ENCODE results near the gene PDE6G.

The PDE6G gene

DNA sequence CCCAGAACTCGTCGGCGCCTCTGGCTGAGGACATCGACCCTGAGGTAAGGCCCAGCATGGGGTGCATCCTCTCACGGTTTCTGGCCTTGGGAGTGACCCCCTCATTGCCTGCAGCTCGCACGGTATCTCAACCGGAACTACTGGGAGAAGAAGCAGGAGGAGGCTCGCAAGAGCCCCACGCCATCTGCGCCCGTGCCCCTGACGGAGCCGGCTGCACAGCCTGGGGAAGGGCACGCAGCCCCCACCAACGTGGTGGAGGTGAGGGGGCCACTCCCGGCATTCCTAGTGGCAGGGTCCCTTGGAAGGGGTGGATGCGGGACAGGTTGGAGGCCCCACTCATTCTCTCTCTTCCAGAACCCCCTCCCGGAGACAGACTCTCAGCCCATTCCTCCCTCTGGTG, 38.5 kb upstream of the PDE6G start:
- H3K27ac ChIP-seq: peak overlapping the region; percentile 55
- DNase-seq (ENCODE audit: low spot score): no peak
- ChIA-PET POLR2A (ENCODE audit: low non-redundant PET) (no interaction called here), CTCF (interaction anchor here (1.0 kb wide), 1 partner anchor 17 kb away, joined by 3 read pairs; the partner anchor contains the start of gene SLC25A10)
- TF ChIP-seq, protein P1, sequence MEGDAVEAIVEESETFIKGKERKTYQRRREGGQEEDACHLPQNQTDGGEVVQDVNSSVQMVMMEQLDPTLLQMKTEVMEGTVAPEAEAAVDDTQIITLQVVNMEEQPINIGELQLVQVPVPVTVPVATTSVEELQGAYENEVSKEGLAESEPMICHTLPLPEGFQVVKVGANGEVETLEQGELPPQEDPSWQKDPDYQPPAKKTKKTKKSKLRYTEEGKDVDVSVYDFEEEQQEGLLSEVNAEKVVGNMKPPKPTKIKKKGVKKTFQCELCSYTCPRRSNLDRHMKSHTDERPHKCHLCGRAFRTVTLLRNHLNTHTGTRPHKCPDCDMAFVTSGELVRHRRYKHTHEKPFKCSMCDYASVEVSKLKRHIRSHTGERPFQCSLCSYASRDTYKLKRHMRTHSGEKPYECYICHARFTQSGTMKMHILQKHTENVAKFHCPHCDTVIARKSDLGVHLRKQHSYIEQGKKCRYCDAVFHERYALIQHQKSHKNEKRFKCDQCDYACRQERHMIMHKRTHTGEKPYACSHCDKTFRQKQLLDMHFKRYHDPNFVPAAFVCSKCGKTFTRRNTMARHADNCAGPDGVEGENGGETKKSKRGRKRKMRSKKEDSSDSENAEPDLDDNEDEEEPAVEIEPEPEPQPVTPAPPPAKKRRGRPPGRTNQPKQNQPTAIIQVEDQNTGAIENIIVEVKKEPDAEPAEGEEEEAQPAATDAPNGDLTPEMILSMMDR (conservative IDR thresholded peaks at IDR 0.05; ENCODE audit: low read depth): no peak

DNA sequence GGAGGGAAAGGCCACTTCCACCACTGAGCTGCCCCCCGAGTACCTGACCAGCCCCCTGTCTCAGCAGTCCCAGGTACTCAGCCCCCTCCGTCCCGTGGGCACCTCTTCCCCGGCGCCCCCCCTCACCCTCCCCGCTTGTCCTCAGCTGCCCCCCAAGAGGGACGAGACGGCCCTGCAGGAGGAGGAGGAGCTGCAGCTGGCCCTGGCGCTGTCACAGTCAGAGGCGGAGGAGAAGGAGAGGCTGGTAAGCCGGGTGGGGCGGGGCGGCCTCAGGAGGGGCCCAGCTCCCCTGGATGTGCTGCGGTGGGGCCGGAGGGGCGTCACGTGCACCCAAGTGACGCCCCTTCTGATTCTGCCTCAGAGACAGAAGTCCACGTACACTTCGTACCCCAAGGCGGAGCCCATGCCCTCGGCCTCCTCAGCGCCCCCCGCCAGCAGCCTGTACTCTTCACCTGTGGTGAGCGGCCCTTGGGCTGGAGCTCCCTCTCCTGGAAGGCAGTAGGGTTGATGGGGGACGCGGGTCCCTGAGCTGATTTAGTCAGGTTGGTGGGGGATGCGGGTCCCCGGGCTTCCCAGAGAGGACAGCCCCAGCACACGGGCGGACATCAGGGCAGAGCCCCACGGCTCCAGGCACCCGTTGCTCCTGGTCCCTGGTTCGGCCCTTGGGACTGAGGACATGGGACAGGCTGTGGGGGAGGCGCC, 37.3 kb upstream of the PDE6G start:
- DNase-seq (ENCODE audit: low spot score): no peak
- CTCF ChIA-PET: no interaction called here
- TF ChIP-seq, protein P1 (conservative IDR thresholded peaks at IDR 0.05; ENCODE audit: low read depth): no peak
- peak overlapping the region; percentile 55 for H3K27ac ChIP-seq
- POLR2A ChIA-PET (ENCODE audit: low non-redundant PET): interaction anchor here (0.6 kb wide), 1 partner anchor 19 kb away, joined by 3 read pairs; no protein-coding TSS in a partner anchor

DNA sequence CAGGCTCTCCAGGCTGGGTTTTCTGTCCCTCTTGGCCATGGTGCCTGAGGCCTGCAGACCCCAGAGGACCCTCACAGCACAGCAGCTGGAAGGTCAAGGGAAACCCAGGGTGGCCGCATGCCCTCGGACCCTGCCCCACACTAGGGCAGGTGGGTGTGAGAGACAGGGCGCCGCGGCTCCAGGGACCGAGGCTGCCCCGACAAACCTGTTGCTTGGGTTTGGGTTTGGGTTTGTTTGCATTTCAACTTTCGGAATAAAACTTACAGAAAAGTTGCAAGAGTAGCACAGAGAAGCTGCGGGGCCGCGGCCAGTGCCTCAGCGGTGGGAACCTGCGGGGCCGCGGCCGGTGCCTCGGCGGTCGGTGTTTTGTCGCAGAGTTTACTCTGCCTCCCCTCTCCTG, 35.3 kb upstream of the PDE6G start:
- H3K27ac ChIP-seq: peak overlapping the region; percentile 91; the same call in 1 of the 2 replicates
- ChIA-PET POLR2A (ENCODE audit: low non-redundant PET) (no interaction called here), CTCF (no interaction called here)
- TF ChIP-seq, protein P1 (conservative IDR thresholded peaks at IDR 0.05; ENCODE audit: low read depth): no peak
- no peak for DNase-seq (ENCODE audit: low spot score)

DNA sequence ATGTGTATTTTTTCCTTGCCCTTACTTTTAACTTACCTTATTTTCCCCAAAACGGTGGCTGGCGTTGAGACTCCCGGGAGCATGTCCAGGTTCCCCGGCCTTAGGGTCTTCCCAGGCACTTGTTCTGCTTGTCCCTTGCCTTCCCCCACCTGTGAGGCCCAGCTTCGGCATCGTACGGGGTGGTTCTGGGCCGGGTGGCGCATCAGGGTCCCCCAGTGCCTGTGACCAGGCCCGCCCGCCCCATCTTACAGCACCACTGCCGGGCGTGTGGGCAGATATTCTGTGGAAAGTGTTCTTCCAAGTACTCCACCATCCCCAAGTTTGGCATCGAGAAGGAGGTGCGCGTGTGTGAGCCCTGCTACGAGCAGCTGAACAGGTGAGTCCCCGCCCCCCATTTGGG, 34.9 kb upstream of the PDE6G start:
- no peak for DNase-seq (ENCODE audit: low spot score)
- ChIA-PET POLR2A (ENCODE audit: low non-redundant PET) (no interaction called here), CTCF (interaction anchor here (0.6 kb wide), 1 partner anchor 514 kb away, joined by 4 read pairs; no protein-coding TSS in a partner anchor)
- TF ChIP-seq, protein P1 (conservative IDR thresholded peaks at IDR 0.05; ENCODE audit: low read depth): no peak
- H3K27ac ChIP-seq: peak overlapping the region; percentile 91

DNA sequence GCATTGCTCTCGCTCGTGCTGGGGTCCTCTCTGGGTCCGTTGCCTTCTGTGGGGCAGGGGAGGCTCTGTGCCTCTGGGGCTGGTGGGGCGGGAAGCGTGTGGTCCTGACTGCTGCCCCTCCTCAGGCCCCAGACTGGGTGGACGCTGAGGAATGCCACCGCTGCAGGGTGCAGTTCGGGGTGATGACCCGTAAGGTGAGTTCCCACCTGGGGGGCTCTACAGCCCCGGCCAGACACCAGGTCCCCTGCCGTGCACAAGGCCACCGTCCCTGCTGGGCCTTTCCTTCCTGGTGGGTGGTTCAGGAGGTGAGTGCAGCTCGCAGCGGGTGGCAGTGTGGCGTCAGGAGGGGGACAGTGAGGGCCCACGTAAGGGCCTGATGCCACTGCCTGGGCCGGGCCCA, 34.2 kb upstream of the PDE6G start:
- H3K27ac ChIP-seq: peak overlapping the region; percentile 91
- TF ChIP-seq, protein P1 (conservative IDR thresholded peaks at IDR 0.05; ENCODE audit: low read depth): no peak
- ChIA-PET POLR2A (ENCODE audit: low non-redundant PET) (no interaction called here), CTCF (interaction anchor here (0.6 kb wide), 1 partner anchor 513 kb away, joined by 4 read pairs; no protein-coding TSS in a partner anchor)
- DNase-seq (ENCODE audit: low spot score): no peak

DNA sequence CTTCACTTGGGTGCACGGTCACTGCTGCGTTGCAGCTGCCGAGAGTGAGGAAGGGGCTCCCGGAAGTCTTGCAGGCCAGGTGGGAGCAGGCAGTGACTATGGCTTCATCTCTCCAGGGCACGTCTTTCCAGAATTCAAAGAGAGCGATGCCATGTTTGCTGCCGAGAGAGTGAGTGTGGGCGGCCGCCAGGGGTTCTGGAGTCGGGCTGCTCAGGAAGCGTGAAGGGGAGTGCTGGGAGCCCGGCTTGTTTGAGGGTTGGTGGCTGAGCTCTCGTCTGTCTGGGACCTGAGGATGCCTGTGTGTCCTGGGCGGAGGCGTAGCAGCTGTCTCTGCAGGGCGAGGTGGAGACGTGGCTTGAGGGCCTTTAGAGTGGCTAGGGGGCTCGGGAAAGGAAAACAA, 33.7 kb upstream of the PDE6G start:
- POLR2A ChIA-PET (ENCODE audit: low non-redundant PET): no interaction called here
- no peak for DNase-seq (ENCODE audit: low spot score)
- CTCF ChIA-PET: no interaction called here
- TF ChIP-seq, protein P1 (conservative IDR thresholded peaks at IDR 0.05; ENCODE audit: low read depth): no peak
- H3K27ac ChIP-seq: peak overlapping the region; percentile 91
